H1 (cell line): Measurements from ENCODE around the gene RHO. TPM values are rescaled to one million over a fixed set of nuclear protein-coding genes. Genes with fewer than 3 reads are reported as not detected.

ENCODE experiments used
- polyA plus RNA-seq, 7 experiments: library from polyadenylated mRNA; depleted of rRNA in 3 of 7; stranded (reverse) in 5 of 7; unstranded in 2 of 7; fragments of >200 nt in 5 of 7; fragments of 200-250 nt in 2 of 7; gene quantifications; 1 replicate in 5 of 7; 2 replicates in 1 of 7; 4 replicates in 1 of 7; pipeline versions ENCODE4 v1.2.1 to v1.2.3, GENCODE V29; 2011 to 2013; ENCODE audit warnings: missing spikeins in 2 of 7, mixed read lengths in 2 of 7
- total RNA-seq: library from RNA; stranded (reverse); fragmentation: NEBNext Ultra II Directional; extraction: Animal tissue kit (Norgen Biotek cat#: 25700); gene quantifications from 2 replicates; pipeline ENCODE4 v1.2.1, GENCODE V29; 2021

RHO gene
- total and polyA plus RNA-seq, 2 of the 8 experiments (the other 6 are each of a cell fraction or from before 2014, with no cell fraction given): not detected

Other genes starting within 250 kb of the RHO start
- 46.7 and 49.5 TPM in 2 replicates for gene HMCES, start 249.8 kb upstream of the RHO start, total RNA-seq
- gene HMCES, start 249.8 kb upstream of the RHO start, polyA plus RNA-seq (2011; rRNA removed): 27.6 and 30.4 TPM in 2 replicates
- gene EFCAB12, start 100.0 kb upstream of the RHO start, total RNA-seq: 0.75 and 0.99 TPM in 2 replicates
- 0.60 and 0.71 TPM in 2 replicates for gene EFCAB12, start 100.0 kb upstream of the RHO start, polyA plus RNA-seq (2011; rRNA removed)
- 33.4 and 35.8 TPM in 2 replicates for gene MBD4, start 88.7 kb upstream of the RHO start, total RNA-seq
- 11.1 and 11.2 TPM in 2 replicates for gene MBD4, start 88.7 kb upstream of the RHO start, polyA plus RNA-seq (2011; rRNA removed)
- 23.7 and 26.2 TPM in 2 replicates for gene IFT122, start 88.4 kb upstream of the RHO start, total RNA-seq
- 25.1 and 37.8 TPM in 2 replicates for gene IFT122, start 88.4 kb upstream of the RHO start, polyA plus RNA-seq (2011; rRNA removed)
- gene H1-8, start 14.5 kb downstream of the RHO start, total RNA-seq: not detected in 2 replicates
- not detected in 2 replicates for gene H1-8, start 14.5 kb downstream of the RHO start, polyA plus RNA-seq (2011; rRNA removed)
- 60.2 and 66.4 TPM in 2 replicates for gene PLXND1, start 78.0 kb downstream of the RHO start, total RNA-seq
- 17.7 and 21.7 TPM in 2 replicates for gene PLXND1, start 78.0 kb downstream of the RHO start, polyA plus RNA-seq (2011; rRNA removed)